Ovary (tissue), 9 donors: Measurements from ENCODE around the gene NUPR1. TPM values are rescaled to one million over a fixed set of nuclear protein-coding genes. Genes with fewer than 3 reads are reported as not detected.

Experiments used
- DNase-seq, 5 donors: peaks; one replicate each; pipeline ENCODE4 v3.0.0-alpha.2; 2019 to 2020
- H3K27ac ChIP-seq, 2 donors: fragments of 200-600 bp; one replicate each; pipeline versions ENCODE4 v1.5.1 to v1.8.0; 2019 to 2022
- H3K27me3 ChIP-seq: fragments of 200-600 bp; one replicate; pipeline ENCODE4 v1.8.0; 2022
- H3K36me3 ChIP-seq: fragments of 200-600 bp; sonication (generic); one replicate; pipeline ENCODE4 v1.5.1; 2019
- H3K4me1 ChIP-seq: one replicate; pipeline ENCODE4 v1.8.1; 2013; ENCODE audit warnings: mild to moderate bottlenecking, moderate library complexity; ENCODE audit not compliant: insufficient read depth
- H3K4me3 ChIP-seq: fragments of 200-600 bp; sonication (generic); one replicate; pipeline ENCODE4 v1.5.1; 2017
- H3K9me3 ChIP-seq, 2 donors: fragments of 200-600 bp in 1 of 2; sonication (generic) in 1 of 2; one replicate each; pipeline versions ENCODE4 v1.5.1 to v1.8.1; 2013 to 2019; ENCODE audit warnings: mild to moderate bottlenecking in 1 of 2, moderate library complexity in 1 of 2
- EP300 ChIP-seq: sonication (generic); formaldehyde crosslinking; IDR thresholded peaks from one replicate; pipeline ENCODE4 v1.6.1; 2017; ENCODE audit warnings: antibody characterized with exemption
- POLR2A ChIP-seq: fragments of 450-650 bp; IDR thresholded peaks from one replicate; pipeline ENCODE4 v1.6.1; 2017; ENCODE audit warnings: antibody characterized with exemption, mild to moderate bottlenecking, moderate library complexity
- WGBS, 3 donors: extraction: QIAGEN DNeasy Blood & Tissue Kit in 1 of 3; methylation state at CpG; one replicate each; pipeline versions ENCODE4 v1.1.5 to v1.1.7; 2013 to 2017; 5-methylcytosine and 5-hydroxymethylcytosine counted together
- intact Hi-C, 4 donors: fragments of 100-400 bp; cut with DNase I; formaldehyde crosslinking; loops; one replicate each; pipeline versions ENCODE4 v1.11.0 to v1.15.1; 2022 to 2023
- polyA plus RNA-seq, 2 donors: library from polyadenylated mRNA; stranded (reverse); fragments of 200-250 nt in 1 of 2; fragments of 350-450 nt in 1 of 2; fragmentation: Illumina TruSeq in 1 of 2; extraction: RNeasy Lipid Tissue Mini Kit (QIAGEN cat#74804) in 1 of 2; gene quantifications; one replicate each; pipeline ENCODE4 v1.2.3, GENCODE V29; 2013 to 2014
- total RNA-seq, 7 donors: library from RNA; depleted of rRNA in 2 of 7; stranded (reverse); fragments of >200 nt in 2 of 7; fragmentation: NEBNext Ultra II Directional in 3 of 7; extraction: Animal tissue kit (Norgen Biotek cat#: 25700) in 3 of 7; gene quantifications; one replicate each; pipeline versions ENCODE4 v1.1.0 to v1.2.4, GENCODE V29; 2016 to 2023
- TF ChIP-seq, protein P1 (sequence below), 3 donors: fragments of 450-650 bp in 2 of 3; fragments of 200-600 bp in 1 of 3; IDR thresholded peaks; one replicate each; pipeline versions ENCODE4 v1.5.1 to v1.8.0; 2016 to 2022; ENCODE audit warnings: antibody characterized with exemption in 3 of 3, mild to moderate bottlenecking in 1 of 3
- donor health status: DM: no; HTN: no; CAD: no; lungs with moderate emphysema.
- donor health status: DM: no; HTN: no; CAD: no.
- donor health status: Bipolar disorder and iron deficiency.
- donor health status: DM: yes; HTN: yes; CAD: no.
- donor health status: DM: no; HTN: no; CAD: no.
- donor health status: DM: yes; HTN: yes; CAD: no.

Gene NUPR1
- total and polyA plus RNA-seq, 9 donors: 25.5 to 366 (median 129) TPM

DNA sequence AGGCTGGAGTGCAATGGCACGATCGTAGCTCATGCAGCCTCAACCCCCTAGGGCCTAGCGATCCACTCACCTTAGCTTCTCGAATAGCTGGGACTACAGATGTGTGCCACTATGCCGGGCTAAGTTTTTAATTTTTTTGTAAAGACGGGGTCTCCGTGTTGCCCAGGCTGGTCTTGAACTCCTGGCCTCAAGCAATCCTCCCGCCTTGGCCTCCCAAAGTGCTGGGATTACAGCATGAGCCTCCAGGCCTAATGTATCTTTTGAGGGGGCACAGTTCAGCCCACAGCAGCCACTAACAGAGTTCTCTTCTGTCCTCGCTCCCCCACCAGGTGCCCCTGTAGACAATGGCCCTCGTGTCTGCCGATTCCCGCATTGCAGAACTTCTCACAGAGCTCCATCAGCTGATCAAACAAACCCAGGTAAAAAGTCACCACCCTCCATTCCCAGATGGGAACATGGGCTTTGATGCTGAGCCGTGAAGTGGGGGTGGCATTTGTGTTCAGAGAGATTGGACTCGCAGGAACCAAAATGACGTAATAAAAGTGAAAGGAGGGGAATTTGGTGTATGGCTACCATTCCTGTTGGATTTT is 42.0 kb upstream of the NUPR1 start:
- H3K4me1 ChIP-seq: no peaks in the 10 kb centered on the region
- no peak overlapping the region for H3K4me3 ChIP-seq
- no peaks in the 10 kb centered on the region for H3K9me3 ChIP-seq
- intact Hi-C loops: no loop called here
- DNase-seq: no peak
- 95 to 98% (median 96%) methylated on average over 15 of the region's 15 CpGs for WGBS, 3 donors
- H3K27ac ChIP-seq: no peak overlapping the region
- H3K36me3 ChIP-seq: no peaks in the 10 kb centered on the region
- no peaks in the 10 kb centered on the region for H3K27me3 ChIP-seq
- TF ChIP-seq, protein P1, sequence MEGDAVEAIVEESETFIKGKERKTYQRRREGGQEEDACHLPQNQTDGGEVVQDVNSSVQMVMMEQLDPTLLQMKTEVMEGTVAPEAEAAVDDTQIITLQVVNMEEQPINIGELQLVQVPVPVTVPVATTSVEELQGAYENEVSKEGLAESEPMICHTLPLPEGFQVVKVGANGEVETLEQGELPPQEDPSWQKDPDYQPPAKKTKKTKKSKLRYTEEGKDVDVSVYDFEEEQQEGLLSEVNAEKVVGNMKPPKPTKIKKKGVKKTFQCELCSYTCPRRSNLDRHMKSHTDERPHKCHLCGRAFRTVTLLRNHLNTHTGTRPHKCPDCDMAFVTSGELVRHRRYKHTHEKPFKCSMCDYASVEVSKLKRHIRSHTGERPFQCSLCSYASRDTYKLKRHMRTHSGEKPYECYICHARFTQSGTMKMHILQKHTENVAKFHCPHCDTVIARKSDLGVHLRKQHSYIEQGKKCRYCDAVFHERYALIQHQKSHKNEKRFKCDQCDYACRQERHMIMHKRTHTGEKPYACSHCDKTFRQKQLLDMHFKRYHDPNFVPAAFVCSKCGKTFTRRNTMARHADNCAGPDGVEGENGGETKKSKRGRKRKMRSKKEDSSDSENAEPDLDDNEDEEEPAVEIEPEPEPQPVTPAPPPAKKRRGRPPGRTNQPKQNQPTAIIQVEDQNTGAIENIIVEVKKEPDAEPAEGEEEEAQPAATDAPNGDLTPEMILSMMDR (IDR thresholded peaks at IDR 0.05): no peak
- TF ChIP-seq EP300 (no peak), POLR2A (no peak)

DNA sequence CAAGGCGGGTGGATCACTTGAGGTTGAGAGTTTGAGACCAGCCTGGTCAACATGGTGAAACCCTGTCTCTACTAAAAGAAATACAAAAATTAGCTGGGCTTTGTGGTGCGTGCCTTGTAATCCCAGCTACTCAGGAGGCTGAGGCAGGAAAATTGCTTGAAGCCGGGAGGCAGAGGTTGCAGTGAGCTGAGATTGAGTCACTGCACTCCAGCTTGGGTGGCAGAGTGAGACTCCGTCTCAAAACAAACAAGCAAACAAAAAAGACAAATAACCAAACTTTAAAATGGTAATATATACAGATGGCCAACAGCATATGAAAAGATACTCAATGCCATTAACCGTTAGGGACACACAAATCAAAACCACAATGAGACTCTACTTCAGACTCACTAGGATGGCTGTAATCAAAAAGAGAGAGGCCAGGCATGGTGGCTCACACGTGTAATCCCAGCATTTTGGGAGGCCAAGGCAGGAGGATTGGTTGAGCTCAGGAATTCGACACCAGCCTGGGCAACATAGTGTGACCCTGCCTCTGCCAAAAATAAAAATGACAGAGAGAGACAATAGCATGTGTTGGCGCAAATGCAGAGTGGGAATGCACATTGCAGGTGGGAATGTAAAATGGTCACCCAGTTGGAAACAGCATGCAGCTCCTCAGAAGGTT is 36.8 kb upstream of the NUPR1 start:
- intact Hi-C loops: no loop called here
- H3K27me3 ChIP-seq: no peaks in the 10 kb centered on the region
- H3K36me3 ChIP-seq: no peaks in the 10 kb centered on the region
- no peak overlapping the region for H3K4me3 ChIP-seq
- DNase-seq: no peak
- H3K27ac ChIP-seq: no peak overlapping the region
- TF ChIP-seq EP300 (no peak), POLR2A (no peak)
- TF ChIP-seq, protein P1 (IDR thresholded peaks at IDR 0.05): no peak
- no peaks in the 10 kb centered on the region for H3K9me3 ChIP-seq
- WGBS, 3 donors: 93 to 95% (median 94%) methylated on average over 8 of the region's 8 CpGs
- peaks cover 16% of the 10 kb centered on the region for H3K4me1 ChIP-seq

DNA sequence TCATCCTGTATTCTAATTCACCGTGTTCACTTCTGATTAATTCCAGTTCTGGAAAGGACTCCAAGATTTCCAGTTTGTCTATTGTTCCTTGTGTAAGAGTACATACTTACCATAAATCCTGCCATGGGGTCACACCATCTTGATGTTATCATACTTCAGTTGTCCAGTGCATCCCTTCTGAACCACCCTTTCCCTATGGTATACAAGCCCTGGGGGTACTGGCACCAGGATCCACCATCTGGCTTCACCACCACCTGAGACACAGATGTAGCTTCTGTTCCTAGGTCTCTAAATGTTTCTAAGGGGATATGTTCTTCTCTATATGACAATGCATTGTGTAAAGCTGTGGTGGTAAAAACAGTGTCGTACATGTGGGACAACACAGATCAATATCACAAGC is 36.2 kb upstream of the NUPR1 start:
- intact Hi-C loops: no loop called here
- no peak for DNase-seq
- no peak overlapping the region for H3K4me3 ChIP-seq
- no peaks in the 10 kb centered on the region for H3K27me3 ChIP-seq
- TF ChIP-seq EP300: no peak
- no peak for TF ChIP-seq POLR2A
- TF ChIP-seq, protein P1 (IDR thresholded peaks at IDR 0.05): no peak
- peaks cover 16% of the 10 kb centered on the region for H3K4me1 ChIP-seq
- H3K27ac ChIP-seq: no peak overlapping the region
- WGBS, 3 donors: 91 to 95% (median 94%) methylated on average over 2 of the region's 2 CpGs
- no peaks in the 10 kb centered on the region for H3K36me3 ChIP-seq
- no peaks in the 10 kb centered on the region for H3K9me3 ChIP-seq

DNA sequence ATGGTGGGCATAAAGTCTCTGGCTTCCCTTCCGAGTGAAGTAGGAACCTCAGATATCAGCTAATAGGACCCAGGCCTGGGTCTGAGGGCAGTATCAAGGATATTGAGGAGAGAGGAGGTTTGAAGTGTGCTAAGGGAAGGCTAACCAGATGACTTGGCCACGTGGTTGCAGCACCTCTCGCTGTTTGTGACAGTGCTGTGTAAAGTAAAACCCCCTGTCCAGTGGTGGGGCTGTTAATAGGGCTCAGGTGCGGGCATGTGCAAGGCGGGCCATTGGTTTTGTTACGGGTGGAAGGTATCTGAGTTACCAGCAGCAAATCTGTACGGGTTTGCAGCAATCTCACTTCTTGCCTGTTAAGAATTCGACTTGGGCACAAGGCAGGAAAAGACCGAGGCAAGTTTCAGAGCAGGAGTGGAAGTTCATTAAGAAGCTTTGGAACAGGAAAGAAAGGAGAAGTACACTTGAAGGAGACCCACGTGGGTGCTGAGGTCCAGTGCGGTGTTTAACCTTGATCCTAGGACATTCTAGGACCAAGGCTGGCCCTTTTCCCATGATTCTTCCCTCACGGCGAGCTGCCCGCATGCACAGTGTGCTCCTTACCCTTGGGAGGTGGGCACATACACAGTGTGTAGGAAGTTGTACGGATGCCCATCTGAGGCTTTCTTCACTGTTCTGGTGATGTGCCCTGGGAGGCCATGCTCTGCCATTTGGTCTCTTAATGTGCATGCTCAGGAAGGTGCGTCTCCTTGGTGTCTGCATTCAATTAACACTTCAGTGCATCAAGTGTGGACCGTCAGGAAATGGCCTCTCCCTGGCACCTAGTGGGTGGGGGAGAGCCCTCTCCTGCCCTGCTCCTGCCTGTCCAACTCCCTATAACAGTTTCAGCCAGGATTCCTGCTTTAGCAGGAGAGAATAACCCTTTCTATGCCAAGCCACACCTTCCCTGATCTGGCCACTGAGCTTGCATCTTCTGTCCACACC is 35.3 kb upstream of the NUPR1 start:
- Histone ChIP-seq H3K36me3 (no peaks in the 10 kb centered on the region), H3K27me3 (no peaks in the 10 kb centered on the region), H3K27ac (no peak overlapping the region), H3K4me1 (peaks cover 16% of the 10 kb centered on the region), H3K4me3 (no peak overlapping the region), H3K9me3 (no peaks in the 10 kb centered on the region)
- no peak for DNase-seq
- 78 to 82% (median 79%) methylated on average over 17 of the region's 17 CpGs for WGBS, 3 donors
- intact Hi-C loops: no loop called here
- TF ChIP-seq POLR2A: no peak
- TF ChIP-seq EP300: no peak
- TF ChIP-seq, protein P1 (IDR thresholded peaks at IDR 0.05): no peak
